Measurements from ENCODE around the gene GTF3C1. TPM values are rescaled to one million over a fixed set of nuclear protein-coding genes. Genes with fewer than 3 reads are reported as not detected.

The GTF3C1 gene
- total RNA-seq, 1 donor from 2014 or later, result 98.7 TPM

DNA sequence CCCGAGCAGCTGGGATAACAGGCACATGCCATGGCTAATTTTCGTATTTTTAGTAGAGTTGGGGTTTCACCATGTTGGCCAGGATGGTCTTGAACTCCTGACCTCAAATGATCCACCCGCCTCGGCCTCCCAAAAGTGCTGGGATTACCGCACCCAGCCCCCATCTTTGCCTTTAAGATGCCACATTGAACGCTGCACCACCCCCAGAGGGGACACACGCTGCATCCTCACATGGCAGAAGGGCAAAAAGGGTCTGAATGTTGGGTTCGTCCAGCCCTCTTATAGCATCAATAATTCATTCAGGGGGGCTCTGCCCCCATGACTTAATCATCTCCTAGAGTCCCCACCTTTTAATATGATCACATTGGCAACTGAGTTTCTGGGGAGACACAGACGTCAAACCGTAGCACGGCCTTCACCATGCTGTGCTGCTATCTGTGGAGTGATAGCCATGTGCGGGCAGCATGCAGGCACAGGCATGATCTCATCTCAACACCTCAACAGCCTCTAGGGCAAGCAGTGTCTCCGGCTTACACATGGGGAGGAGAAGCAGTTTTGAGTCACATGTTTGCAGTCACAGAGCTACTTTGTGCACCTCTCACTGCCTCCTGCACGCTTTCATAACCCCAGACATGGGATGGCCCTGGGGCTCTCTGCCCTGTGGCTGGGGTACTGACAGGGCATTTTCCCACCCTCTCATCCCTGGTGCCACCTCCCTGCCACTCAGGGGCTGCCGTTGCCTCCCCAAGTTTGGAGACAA lies 117.8 kb downstream of the GTF3C1 start:
- no peak overlapping the region for H3K27ac Mint-ChIP-seq (ENCODE audit: unreplicated experiment)
- no peak overlapping the region for H3K4me3 Mint-ChIP-seq (ENCODE audit: unreplicated experiment)
- TF ChIP-seq, protein P1, sequence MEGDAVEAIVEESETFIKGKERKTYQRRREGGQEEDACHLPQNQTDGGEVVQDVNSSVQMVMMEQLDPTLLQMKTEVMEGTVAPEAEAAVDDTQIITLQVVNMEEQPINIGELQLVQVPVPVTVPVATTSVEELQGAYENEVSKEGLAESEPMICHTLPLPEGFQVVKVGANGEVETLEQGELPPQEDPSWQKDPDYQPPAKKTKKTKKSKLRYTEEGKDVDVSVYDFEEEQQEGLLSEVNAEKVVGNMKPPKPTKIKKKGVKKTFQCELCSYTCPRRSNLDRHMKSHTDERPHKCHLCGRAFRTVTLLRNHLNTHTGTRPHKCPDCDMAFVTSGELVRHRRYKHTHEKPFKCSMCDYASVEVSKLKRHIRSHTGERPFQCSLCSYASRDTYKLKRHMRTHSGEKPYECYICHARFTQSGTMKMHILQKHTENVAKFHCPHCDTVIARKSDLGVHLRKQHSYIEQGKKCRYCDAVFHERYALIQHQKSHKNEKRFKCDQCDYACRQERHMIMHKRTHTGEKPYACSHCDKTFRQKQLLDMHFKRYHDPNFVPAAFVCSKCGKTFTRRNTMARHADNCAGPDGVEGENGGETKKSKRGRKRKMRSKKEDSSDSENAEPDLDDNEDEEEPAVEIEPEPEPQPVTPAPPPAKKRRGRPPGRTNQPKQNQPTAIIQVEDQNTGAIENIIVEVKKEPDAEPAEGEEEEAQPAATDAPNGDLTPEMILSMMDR (IDR thresholded peaks at IDR 0.05; ENCODE audit: unreplicated experiment), result no peak
- H3K27me3 Mint-ChIP-seq (ENCODE audit: unreplicated experiment), result no peaks in the 10 kb centered on the region
- DNase-seq (ENCODE audit: low spot score), result peak; percentile 1
- no peaks in the 10 kb centered on the region for H3K9me3 Mint-ChIP-seq (ENCODE audit: unreplicated experiment)
- H3K4me1 Mint-ChIP-seq (ENCODE audit: unreplicated experiment), result peaks cover 3% of the 10 kb centered on the region
- H3K36me3 Mint-ChIP-seq (ENCODE audit: low read depth, unreplicated experiment), result no peaks in the 10 kb centered on the region

DNA sequence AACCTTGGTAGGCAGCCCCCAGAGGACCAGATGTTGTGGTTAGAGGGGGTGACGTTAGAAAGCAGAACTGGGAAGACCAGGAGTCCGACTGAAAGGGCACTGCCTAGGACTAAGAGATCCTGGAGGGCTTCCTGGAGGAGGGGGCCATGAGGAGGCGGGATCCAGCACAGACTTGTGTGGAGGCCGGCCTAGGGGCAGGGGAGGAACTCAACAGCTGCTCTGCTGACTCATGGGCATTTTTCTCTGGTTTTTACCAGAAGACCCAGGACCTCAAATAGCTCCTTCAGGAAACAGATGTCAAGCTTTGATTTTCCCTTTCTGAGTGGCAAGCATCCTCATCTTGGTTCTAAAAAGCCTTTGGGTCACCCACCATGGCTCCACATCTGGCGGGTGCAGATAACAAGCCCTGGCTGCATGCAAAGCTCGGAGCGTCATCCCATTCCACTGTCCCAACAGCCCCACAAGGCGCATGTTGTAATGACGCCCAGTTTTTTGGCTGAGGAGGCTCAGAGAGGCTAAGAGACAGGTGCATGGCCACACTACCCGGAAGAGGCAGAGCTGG lies 118.7 kb downstream of the GTF3C1 start:
- H3K27me3 Mint-ChIP-seq (ENCODE audit: unreplicated experiment), result no peaks in the 10 kb centered on the region
- H3K9me3 Mint-ChIP-seq (ENCODE audit: unreplicated experiment), result no peaks in the 10 kb centered on the region
- no peak overlapping the region for H3K4me3 Mint-ChIP-seq (ENCODE audit: unreplicated experiment)
- H3K4me1 Mint-ChIP-seq (ENCODE audit: unreplicated experiment), result peaks cover 3% of the 10 kb centered on the region
- TF ChIP-seq, protein P1 (IDR thresholded peaks at IDR 0.05; ENCODE audit: unreplicated experiment), result no peak
- no peak overlapping the region for H3K27ac Mint-ChIP-seq (ENCODE audit: unreplicated experiment)
- peak; percentile 19 for DNase-seq (ENCODE audit: low spot score)
- H3K36me3 Mint-ChIP-seq (ENCODE audit: low read depth, unreplicated experiment), result no peaks in the 10 kb centered on the region

DNA sequence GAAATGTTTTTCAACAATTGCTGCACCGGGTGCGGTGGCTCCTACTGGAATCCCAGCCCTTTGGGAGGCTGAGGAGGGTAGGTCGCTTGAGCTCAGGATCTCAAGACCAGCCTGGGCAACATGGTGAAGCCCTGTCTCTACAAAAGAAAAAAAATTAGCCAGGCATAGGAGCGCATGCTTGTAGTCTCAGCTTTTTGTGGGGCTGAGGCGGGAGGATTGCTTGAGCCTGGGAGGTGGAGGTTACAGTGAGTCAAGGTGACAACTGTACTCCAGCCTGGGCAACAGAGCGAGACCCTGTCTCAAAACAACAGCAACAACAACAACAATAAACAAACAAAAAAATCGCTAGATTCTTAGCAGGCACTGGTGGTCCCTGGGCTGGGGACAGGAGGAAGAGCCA lies 119.2 kb downstream of the GTF3C1 start:
- Mint-ChIP-seq H3K4me3 (ENCODE audit: unreplicated experiment) (no peak overlapping the region), H3K9me3 (ENCODE audit: unreplicated experiment) (no peaks in the 10 kb centered on the region), H3K4me1 (ENCODE audit: unreplicated experiment) (peaks cover 3% of the 10 kb centered on the region), H3K36me3 (ENCODE audit: low read depth, unreplicated experiment) (no peaks in the 10 kb centered on the region), H3K27me3 (ENCODE audit: unreplicated experiment) (no peaks in the 10 kb centered on the region), H3K27ac (ENCODE audit: unreplicated experiment) (no peak overlapping the region)
- TF ChIP-seq, protein P1 (IDR thresholded peaks at IDR 0.05; ENCODE audit: unreplicated experiment), result no peak
- DNase-seq (ENCODE audit: low spot score), result peak; percentile 1

DNA sequence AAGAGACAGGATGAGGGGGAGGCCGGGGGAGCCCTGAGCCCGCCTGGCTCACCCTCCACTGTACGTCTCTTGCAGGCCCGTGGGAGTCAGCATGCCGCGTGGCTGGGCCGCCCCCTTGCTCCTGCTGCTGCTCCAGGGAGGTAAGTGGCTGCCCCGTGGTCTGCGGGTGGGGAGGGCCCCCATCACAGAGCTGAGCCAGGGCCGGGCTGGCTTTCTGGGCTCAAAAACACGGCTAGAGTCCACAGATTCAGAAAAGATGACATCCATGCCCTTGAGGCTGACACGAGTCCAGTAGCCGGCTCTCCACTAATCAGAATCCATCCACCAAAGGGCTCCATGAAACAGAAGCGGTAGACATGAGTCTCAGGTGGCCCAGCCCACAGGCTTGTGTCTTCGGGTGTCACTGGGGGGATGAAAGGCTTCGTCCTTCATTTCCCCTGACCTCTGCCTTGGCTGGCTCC lies 119.7 kb downstream of the GTF3C1 start:
- DNase-seq (ENCODE audit: low spot score), result peak; percentile 0
- Mint-ChIP-seq H3K4me3 (ENCODE audit: unreplicated experiment) (no peak overlapping the region), H3K4me1 (ENCODE audit: unreplicated experiment) (peaks cover 3% of the 10 kb centered on the region), H3K27me3 (ENCODE audit: unreplicated experiment) (no peaks in the 10 kb centered on the region), H3K9me3 (ENCODE audit: unreplicated experiment) (no peaks in the 10 kb centered on the region), H3K27ac (ENCODE audit: unreplicated experiment) (no peak overlapping the region), H3K36me3 (ENCODE audit: low read depth, unreplicated experiment) (no peaks in the 10 kb centered on the region)
- TF ChIP-seq, protein P1 (IDR thresholded peaks at IDR 0.05; ENCODE audit: unreplicated experiment), result no peak

DNA sequence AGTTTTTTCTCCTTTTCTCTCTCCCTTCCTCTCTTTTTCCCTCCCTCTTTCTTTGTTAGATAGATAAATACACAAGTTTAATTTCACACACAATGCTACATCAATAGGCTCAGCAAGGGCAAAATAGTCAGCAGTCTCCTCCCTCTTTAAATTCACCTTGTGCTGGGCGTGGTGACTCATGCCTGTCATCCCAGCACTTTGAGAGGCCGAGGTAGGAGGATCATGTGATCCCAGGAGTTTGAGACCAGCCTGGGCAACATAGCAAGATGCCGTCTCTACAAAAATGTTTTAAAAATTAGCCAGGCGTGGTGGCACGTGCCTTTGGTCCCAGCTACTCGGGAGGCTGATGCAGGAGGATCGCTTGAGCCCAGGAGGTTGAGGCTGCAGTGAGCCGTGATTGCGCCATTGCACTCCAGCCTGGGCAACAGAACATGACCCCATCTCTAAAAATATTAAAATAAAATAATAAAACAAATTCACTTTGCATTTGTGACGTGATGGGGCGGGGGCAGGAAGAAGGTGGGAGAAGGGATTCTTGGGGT lies 120.3 kb downstream of the GTF3C1 start:
- Mint-ChIP-seq H3K9me3 (ENCODE audit: unreplicated experiment) (no peaks in the 10 kb centered on the region), H3K4me1 (ENCODE audit: unreplicated experiment) (peaks cover 3% of the 10 kb centered on the region), H3K27me3 (ENCODE audit: unreplicated experiment) (no peaks in the 10 kb centered on the region), H3K36me3 (ENCODE audit: low read depth, unreplicated experiment) (no peaks in the 10 kb centered on the region), H3K4me3 (ENCODE audit: unreplicated experiment) (no peak overlapping the region), H3K27ac (ENCODE audit: unreplicated experiment) (no peak overlapping the region)
- DNase-seq (ENCODE audit: low spot score), result no peak
- TF ChIP-seq, protein P1 (IDR thresholded peaks at IDR 0.05; ENCODE audit: unreplicated experiment), result no peak

Measured in endothelial cell (in vitro differentiated cells).